Loucy (cell line): ENCODE measurements around the gene PAQR3.

Experiments
- H2AFZ ChIP-seq: fragments of 200-600 bp; sonication (generic); 2 replicates; pipeline ENCODE4 v1.6.0; 2016; ENCODE audit warnings: antibody characterized with exemption, mild to moderate bottlenecking, low read length, moderate library complexity
- H3F3A ChIP-seq: fragments of 200-600 bp; 2 replicates; pipeline ENCODE4 v1.6.0; 2016; ENCODE audit warnings: antibody characterized with exemption, low read depth, mild to moderate bottlenecking
- H3K27me3 ChIP-seq: fragments of 200-600 bp; sonication (generic); 2 replicates; pipeline ENCODE4 v1.6.1; 2014; ENCODE audit warnings: low read length, mild to moderate bottlenecking; ENCODE audit not compliant: insufficient read depth, poor library complexity, severe bottlenecking
- H3K36me3 ChIP-seq: fragments of 200-600 bp; sonication (generic); 2 replicates; pipeline ENCODE4 v1.6.1; 2016; ENCODE audit warnings: low read length; ENCODE audit not compliant: insufficient read depth
- H3K4me1 ChIP-seq: fragments of 200-600 bp; sonication (generic); 2 replicates; pipeline ENCODE4 v1.5.1; 2014; ENCODE audit warnings: low read length, mild to moderate bottlenecking; ENCODE audit not compliant: insufficient read depth, poor library complexity, severe bottlenecking
- H3K4me2 ChIP-seq: fragments of 200-600 bp; sonication (generic); 2 replicates; pipeline ENCODE4 v1.6.0; 2014; ENCODE audit warnings: antibody characterized with exemption, low read length, low read depth, mild to moderate bottlenecking; ENCODE audit not compliant: poor library complexity, severe bottlenecking
- H3K4me3 ChIP-seq: fragments of 200-600 bp; sonication (generic); 2 replicates; pipeline ENCODE4 v1.5.1; 2014; ENCODE audit warnings: low read length, mild to moderate bottlenecking, mixed read lengths; ENCODE audit not compliant: poor library complexity, severe bottlenecking
- H3K79me2 ChIP-seq: fragments of 200-600 bp; sonication (generic); 2 replicates; pipeline ENCODE4 v1.6.1; 2014; ENCODE audit warnings: low read length; ENCODE audit not compliant: insufficient read depth
- H3K9ac ChIP-seq: fragments of 200-600 bp; sonication (generic); 2 replicates; pipeline ENCODE4 v1.6.0; 2014; ENCODE audit warnings: mild to moderate bottlenecking, low read depth, low read length, moderate library complexity; ENCODE audit not compliant: poor library complexity, severe bottlenecking
- H3K9me2 ChIP-seq: fragments of 200-600 bp; sonication (generic); replicated peaks from 2 replicates; pipeline ENCODE4 v1.6.1; 2016; ENCODE audit warnings: low read depth, low read length, mixed read lengths
- H3K9me3 ChIP-seq: fragments of 200-600 bp; sonication (generic); 2 replicates; pipeline ENCODE4 v1.6.1; 2014; ENCODE audit warnings: mild to moderate bottlenecking, antibody characterized with exemption, low read length, low read depth; ENCODE audit not compliant: insufficient read depth
- H4K20me1 ChIP-seq: fragments of 200-600 bp; sonication (generic); 2 replicates; pipeline ENCODE4 v1.6.0; 2014; ENCODE audit warnings: antibody characterized with exemption, low read length, mild to moderate bottlenecking; ENCODE audit not compliant: insufficient read depth, poor library complexity, severe bottlenecking
- EZH2phosphoT487 ChIP-seq: fragments of 200-600 bp; IDR thresholded peaks from 2 replicates; pipeline ENCODE4 v1.6.1; 2018; ENCODE audit warnings: antibody characterized with exemption, mild to moderate bottlenecking, moderate library complexity, borderline replicate concordance
- TF ChIP-seq, protein P1 (sequence below): fragments of 200-600 bp; sonication (generic); conservative IDR thresholded peaks from 2 replicates; pipeline ENCODE4 v1.5.1; 2014; ENCODE audit warnings: mild to moderate bottlenecking, antibody characterized with exemption, low read length

Gene PAQR3

DNA sequence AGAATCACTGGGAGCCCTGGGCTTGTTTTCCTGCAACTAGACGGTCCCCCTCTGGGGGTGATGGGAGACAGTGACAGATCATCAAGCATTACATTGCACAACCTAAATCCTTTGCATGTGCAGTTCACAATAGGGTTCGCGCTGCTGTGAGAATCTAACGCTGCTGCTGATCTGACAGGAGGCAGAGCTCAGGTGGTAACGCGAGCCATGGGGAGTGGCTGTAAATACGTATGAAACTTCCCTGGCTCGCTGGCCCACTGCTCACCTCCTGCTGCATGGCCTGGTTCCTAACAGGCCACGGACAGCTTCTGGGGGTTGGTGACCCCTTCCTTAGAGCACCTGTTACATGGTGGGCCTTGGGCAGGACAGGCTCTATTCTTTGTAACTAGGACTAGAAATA, 10.4 kb downstream of the PAQR3 start:
- no peaks in the 10 kb centered on the region for H3K27me3 ChIP-seq
- H3K9me3 ChIP-seq: no peaks in the 10 kb centered on the region
- no peak overlapping the region for H3K4me2 ChIP-seq
- H3K79me2 ChIP-seq: peaks cover 4% of the 10 kb centered on the region; the same call in 1 of the 2 replicates
- H3K36me3 ChIP-seq: peaks cover 30% of the 10 kb centered on the region; the same call in 1 of the 2 replicates
- no peaks in the 10 kb centered on the region for H3F3A ChIP-seq
- TF ChIP-seq EZH2phosphoT487: no peak
- H4K20me1 ChIP-seq: no peaks in the 10 kb centered on the region
- H3K4me3 ChIP-seq: no peak overlapping the region
- no peak overlapping the region for H3K9ac ChIP-seq
- H3K4me1 ChIP-seq: peaks cover 15% of the 10 kb centered on the region
- no peak overlapping the region for H2AFZ ChIP-seq
- no peaks in the 10 kb centered on the region for H3K9me2 ChIP-seq

DNA sequence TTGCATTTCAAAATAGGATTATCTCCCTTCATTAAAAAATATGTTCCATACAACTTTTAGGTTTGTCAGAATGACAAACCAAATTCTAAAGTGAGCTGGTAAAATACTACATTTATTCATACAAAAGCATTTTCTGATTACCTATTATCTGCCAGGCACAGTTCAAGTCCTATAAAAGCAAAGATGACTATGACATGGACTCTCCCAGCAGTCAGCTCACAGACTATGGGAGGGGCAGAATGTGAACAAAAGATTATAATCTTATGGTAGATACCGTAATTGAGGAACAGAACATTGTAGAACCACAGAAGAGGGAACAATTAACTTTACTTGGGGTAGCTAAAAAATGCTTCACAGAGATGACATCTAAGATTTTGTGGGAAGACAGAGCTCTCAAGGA, 12.4 kb downstream of the PAQR3 start:
- Histone ChIP-seq H3K4me3 (no peak overlapping the region), H3K9me3 (no peaks in the 10 kb centered on the region), H4K20me1 (no peaks in the 10 kb centered on the region), H3F3A (no peaks in the 10 kb centered on the region), H3K4me2 (peak overlapping the region; percentile 2), H3K36me3 (peaks cover 42% of the 10 kb centered on the region; the same call in 1 of the 2 replicates), H3K27me3 (no peaks in the 10 kb centered on the region), H3K9ac (no peak overlapping the region), H3K79me2 (no peaks in the 10 kb centered on the region), H3K4me1 (peaks cover 19% of the 10 kb centered on the region), H2AFZ (no peak overlapping the region), H3K9me2 (no peaks in the 10 kb centered on the region)
- no peak for TF ChIP-seq EZH2phosphoT487

DNA sequence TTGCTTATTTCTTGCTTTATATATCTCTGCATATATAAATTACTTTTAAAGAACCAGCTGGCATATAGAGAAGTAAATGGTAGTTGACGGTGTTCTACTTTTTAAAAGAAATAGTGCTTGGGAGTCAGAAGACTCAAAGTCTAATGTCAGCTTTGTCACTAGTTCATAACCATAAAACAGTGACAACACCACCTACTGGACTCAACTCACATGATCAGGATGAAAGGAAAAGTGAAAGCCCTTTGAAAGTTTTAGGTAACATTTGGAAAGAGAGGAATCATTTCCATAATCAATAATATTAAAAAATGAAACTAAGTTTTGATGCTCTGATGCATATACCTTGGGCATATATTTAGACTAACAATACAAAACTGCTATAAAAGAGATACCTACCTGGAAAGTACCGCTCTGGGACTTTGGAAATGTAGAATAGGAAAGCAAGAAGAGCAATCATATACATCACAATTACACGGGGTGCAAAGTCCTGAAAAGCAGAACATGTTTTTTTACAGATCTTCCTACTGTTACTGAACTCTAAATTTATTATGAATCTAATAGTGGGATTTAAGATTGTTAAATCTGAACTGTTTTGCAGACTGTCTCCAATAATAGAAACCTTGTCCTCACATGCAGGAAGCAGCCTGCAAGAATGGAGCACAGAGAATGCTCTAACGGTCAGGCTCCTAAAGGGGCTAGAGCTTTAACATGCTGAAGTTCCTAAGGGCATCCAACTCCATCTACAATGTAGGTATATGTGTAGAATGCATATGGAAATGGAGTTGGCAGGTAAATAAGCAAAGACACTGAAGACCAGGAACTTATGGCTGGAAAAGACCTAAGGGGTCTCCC, 15.6 kb downstream of the PAQR3 start:
- Histone ChIP-seq H2AFZ (no peak overlapping the region), H3K4me2 (peak overlapping the region; percentile 52), H3K4me1 (peaks cover 19% of the 10 kb centered on the region), H3K79me2 (no peaks in the 10 kb centered on the region), H3K27me3 (no peaks in the 10 kb centered on the region), H3K4me3 (peak overlapping the region; percentile 37), H3K9me3 (no peaks in the 10 kb centered on the region), H3K36me3 (peaks cover 44% of the 10 kb centered on the region; the same call in 1 of the 2 replicates), H3K9ac (no peak overlapping the region), H3F3A (no peaks in the 10 kb centered on the region), H3K9me2 (no peaks in the 10 kb centered on the region), H4K20me1 (no peaks in the 10 kb centered on the region)
- TF ChIP-seq, protein P1, sequence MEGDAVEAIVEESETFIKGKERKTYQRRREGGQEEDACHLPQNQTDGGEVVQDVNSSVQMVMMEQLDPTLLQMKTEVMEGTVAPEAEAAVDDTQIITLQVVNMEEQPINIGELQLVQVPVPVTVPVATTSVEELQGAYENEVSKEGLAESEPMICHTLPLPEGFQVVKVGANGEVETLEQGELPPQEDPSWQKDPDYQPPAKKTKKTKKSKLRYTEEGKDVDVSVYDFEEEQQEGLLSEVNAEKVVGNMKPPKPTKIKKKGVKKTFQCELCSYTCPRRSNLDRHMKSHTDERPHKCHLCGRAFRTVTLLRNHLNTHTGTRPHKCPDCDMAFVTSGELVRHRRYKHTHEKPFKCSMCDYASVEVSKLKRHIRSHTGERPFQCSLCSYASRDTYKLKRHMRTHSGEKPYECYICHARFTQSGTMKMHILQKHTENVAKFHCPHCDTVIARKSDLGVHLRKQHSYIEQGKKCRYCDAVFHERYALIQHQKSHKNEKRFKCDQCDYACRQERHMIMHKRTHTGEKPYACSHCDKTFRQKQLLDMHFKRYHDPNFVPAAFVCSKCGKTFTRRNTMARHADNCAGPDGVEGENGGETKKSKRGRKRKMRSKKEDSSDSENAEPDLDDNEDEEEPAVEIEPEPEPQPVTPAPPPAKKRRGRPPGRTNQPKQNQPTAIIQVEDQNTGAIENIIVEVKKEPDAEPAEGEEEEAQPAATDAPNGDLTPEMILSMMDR: peak; percentile 59
- no peak for TF ChIP-seq EZH2phosphoT487

DNA sequence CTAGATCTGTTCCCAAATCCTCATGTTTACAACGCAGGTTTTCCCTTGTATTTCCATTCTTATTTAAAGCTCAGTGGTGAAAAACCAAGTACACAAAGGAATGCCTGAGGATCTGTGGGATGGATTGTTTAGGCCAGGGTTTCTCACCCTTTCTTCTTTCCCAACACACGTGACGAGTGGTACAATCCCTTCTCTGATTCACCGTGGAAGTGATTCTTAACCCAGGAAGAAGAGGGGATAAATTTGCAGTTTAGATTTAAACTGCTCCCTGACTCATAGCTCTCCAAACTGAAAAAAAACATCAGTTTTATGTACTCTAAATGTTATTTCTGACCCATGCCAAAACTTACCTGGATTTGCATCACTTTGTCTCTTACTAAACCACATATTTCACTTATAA, 17.0 kb downstream of the PAQR3 start:
- no peak overlapping the region for H3K4me2 ChIP-seq
- H3K4me1 ChIP-seq: peaks cover 8% of the 10 kb centered on the region
- no peaks in the 10 kb centered on the region for H3K9me3 ChIP-seq
- TF ChIP-seq, protein P1: no peak
- TF ChIP-seq EZH2phosphoT487: no peak
- H3K9me2 ChIP-seq: no peaks in the 10 kb centered on the region
- no peak overlapping the region for H2AFZ ChIP-seq
- no peak overlapping the region for H3K9ac ChIP-seq
- H3K4me3 ChIP-seq: no peak overlapping the region
- no peaks in the 10 kb centered on the region for H3K27me3 ChIP-seq
- no peaks in the 10 kb centered on the region for H4K20me1 ChIP-seq
- no peaks in the 10 kb centered on the region for H3K79me2 ChIP-seq
- H3K36me3 ChIP-seq: peaks cover 50% of the 10 kb centered on the region; the same call in 1 of the 2 replicates
- no peaks in the 10 kb centered on the region for H3F3A ChIP-seq
